AG04449 (cell line): ENCODE measurements around the gene DCAF10.
"Not testable (repeated sequence)": the region's sequence is repeated elsewhere in the genome, so short reads cannot be mapped to it uniquely, and the experiment has no call there.

Experiments used
- CTCF ChIA-PET: fragments of 350-600 bp; formaldehyde crosslinking; extraction: SDS; loops from one replicate; lab custom pipeline; 2021; ENCODE audit warnings: antibody characterized with exemption; lab: Yijun Ruan, JAX
- POLR2A ChIA-PET: fragments of 400-600, 350-600 bp; formaldehyde crosslinking; extraction: SDS; loops from one replicate; lab custom pipeline; 2020; ENCODE audit warnings: antibody characterized with exemption, inconsistent platforms; lab: Yijun Ruan, JAX
- DNase-seq: peaks from one replicate; pipeline ENCODE4 v3.0.0-alpha.2; 2010; ENCODE audit warnings: low read depth, low spot score
- H3K4me3 ChIP-seq: 2 replicates; pipeline ENCODE4 v1.5.1; 2011; ENCODE audit warnings: low read depth, mild to moderate bottlenecking, control low read depth, low read length
- CTCF ChIP-seq: IDR thresholded peaks from one replicate; pipeline ENCODE4 v1.5.1; 2011; ENCODE audit warnings: mild to moderate bottlenecking, moderate library complexity, low read length, control low read depth, inconsistent platforms; ENCODE audit not compliant: insufficient read depth; ENCODE audit errors: missing control alignments

The DCAF10 gene

DNA sequence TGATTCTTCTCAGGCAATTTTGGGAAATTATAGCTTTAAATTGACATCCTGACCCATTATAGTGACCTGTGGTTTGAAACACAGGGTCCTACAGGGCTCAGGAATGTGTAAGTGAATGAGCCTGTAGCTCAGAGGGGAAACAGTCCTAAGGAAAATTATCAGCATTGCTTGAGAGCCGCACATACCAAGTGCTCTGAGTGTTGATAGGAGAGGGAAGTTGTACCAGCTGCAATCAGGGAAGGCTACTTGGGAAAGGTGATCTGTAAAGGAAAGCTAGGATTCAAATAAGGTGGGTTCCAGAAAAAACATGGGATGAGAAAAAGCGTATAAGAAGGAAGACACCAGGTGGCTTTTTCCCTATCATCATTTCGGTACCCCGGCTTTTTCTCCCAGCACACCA lies 107.7 kb downstream of the DCAF10 start:
- no peak overlapping the region for H3K4me3 ChIP-seq
- DNase-seq: no peak
- ChIA-PET POLR2A (interaction anchor here (0.7 to 0.8 kb wide), 2 partner anchors 10 to 118 kb away, joined by 3 read pairs; no protein-coding TSS in a partner anchor), CTCF (interaction anchor here (1.2 to 18.1 kb wide), 5 partner anchors 9 to 355 kb away, joined by 3 to 214 read pairs (median 6); no protein-coding TSS in a partner anchor)
- TF ChIP-seq CTCF: no peak

DNA sequence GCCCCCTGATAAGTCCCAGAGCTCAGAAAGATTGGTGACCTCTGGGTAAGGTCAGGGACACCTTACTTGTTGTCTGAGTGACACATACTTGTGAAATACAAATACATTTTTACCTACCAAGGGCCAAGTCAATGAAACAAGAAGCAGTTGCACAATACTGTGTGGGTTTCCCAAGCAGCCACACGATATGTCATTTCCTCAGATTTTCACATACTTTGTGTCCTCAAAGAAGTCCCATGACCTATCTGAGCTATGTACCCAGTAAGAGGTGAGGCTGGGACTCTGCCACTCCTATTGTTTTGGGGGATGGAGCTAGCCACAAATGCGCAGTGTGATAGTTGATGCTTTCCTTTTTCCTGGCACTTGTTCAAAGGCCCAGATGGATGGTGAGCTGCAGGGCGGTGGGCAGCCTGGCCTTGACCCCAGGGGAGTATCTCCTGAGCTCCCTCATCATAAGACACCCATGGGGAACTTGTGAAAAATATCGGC lies 108.1 kb downstream of the DCAF10 start:
- DNase-seq: no peak
- no peak for TF ChIP-seq CTCF
- ChIA-PET POLR2A (interaction anchor here (0.7 to 0.8 kb wide), 2 partner anchors 10 to 118 kb away, joined by 3 read pairs; no protein-coding TSS in a partner anchor), CTCF (interaction anchor here (1.2 to 18.1 kb wide), 5 partner anchors 9 to 355 kb away, joined by 3 to 214 read pairs (median 6); no protein-coding TSS in a partner anchor)
- no peak overlapping the region for H3K4me3 ChIP-seq

GRCh38 chr9:37909326-37909725 lies 108.7 kb downstream of the DCAF10 start:
- ChIA-PET POLR2A (no interaction called here), CTCF (interaction anchor here (1.2 to 18.1 kb wide), 5 partner anchors 10 to 354 kb away, joined by 3 to 214 read pairs (median 6); no protein-coding TSS in a partner anchor)
- no peak for TF ChIP-seq CTCF
- no peak overlapping the region for H3K4me3 ChIP-seq
- no peak for DNase-seq

DNA sequence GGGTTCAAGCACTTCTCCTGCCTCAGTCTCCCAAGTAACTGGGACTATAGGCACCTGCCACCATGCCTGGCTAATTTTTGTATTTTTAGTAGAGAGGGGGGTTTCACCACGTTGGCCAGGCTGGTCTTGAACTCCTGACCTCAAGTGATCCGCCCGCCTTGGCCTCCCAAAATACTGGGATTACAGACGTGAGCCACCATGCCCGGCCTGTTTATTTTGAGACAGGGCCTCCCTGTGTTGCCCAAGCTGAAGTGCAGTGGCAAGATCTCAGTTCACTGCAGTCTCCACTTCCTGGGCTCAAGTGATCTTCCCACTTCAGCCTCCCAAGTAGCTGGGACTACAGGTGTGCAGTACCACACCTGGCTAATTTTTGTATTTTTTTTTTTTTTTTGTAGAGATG lies 109.2 kb downstream of the DCAF10 start:
- H3K4me3 ChIP-seq, POLR2A ChIA-PET, DNase-seq: not testable (repeated sequence)
- CTCF ChIA-PET: interaction anchor here (2.3 to 18.1 kb wide), 3 partner anchors 178 to 354 kb away, joined by 15 to 214 read pairs (median 77); no protein-coding TSS in a partner anchor

DNA sequence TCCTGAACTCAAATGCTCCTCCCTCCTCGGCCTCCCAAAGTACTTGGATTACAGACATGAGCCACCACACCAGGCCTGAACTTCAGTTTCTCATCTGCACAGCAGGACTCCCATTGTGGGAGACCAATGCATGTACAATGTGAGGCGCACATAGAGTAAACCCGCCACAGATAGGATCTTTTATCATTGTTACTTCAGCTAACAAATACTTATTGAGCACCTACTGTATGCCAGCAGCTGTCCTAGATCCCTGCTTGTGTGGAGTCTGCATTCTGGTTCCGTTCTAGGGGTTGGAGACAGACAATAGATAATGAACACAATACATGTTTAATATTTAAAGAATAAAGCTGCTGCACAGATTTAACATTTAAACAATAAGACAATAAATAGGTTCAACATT lies 109.7 kb downstream of the DCAF10 start:
- no peak for TF ChIP-seq CTCF
- no peak for DNase-seq
- ChIA-PET POLR2A (no interaction called here), CTCF (interaction anchor here (2.3 to 18.1 kb wide), 5 partner anchors 15 to 353 kb away, joined by 7 to 214 read pairs (median 44); no protein-coding TSS in a partner anchor)
- no peak overlapping the region for H3K4me3 ChIP-seq

- CTCF ChIA-PET: interaction anchor here (0.9 to 18.1 kb wide), 16 partner anchors 9 to 490 kb away, joined by 3 to 214 read pairs (median 5); no protein-coding TSS in a partner anchor
- no peak overlapping the region for H3K4me3 ChIP-seq
- TF ChIP-seq CTCF: no peak
- no peak for DNase-seq
- POLR2A ChIA-PET: no interaction called here
These were observed 110.7 kb downstream of the DCAF10 start for GRCh38 chr9:37911271-37911681.
